HepG2 (cell line): ENCODE data around the gene AP1G1. TPM values are rescaled to one million over a fixed set of nuclear protein-coding genes. Genes with fewer than 3 reads are reported as not detected.

ENCODE experiments used
- ARID5B ChIP-seq: IDR thresholded peaks from 2 replicates; pipeline ENCODE4 v1.4.0; 2020; ENCODE audit warnings: mild to moderate bottlenecking, missing genetic modification reagents
- CBFB ChIP-seq: sonication (generic); formaldehyde crosslinking; IDR thresholded peaks from 2 replicates; pipeline ENCODE4 v1.4.0; 2020; ENCODE audit warnings: missing genetic modification reagents
- CHD2 ChIP-seq: IDR thresholded peaks from 2 replicates; pipeline ENCODE4 v1.6.1; 2011; ENCODE audit warnings: low read depth, low read length, improper control_type of control experiment
- DR1 ChIP-seq: sonication (generic); formaldehyde crosslinking; IDR thresholded peaks from 2 replicates; pipeline ENCODE4 v1.8.0; 2021; ENCODE audit warnings: mild to moderate bottlenecking, missing genetic modification reagents, inconsistent platforms
- HNRNPL ChIP-seq: fragments of 200-400 bp; formaldehyde crosslinking; IDR thresholded peaks from 2 replicates; pipeline ENCODE4 v1.6.1; 2017; ENCODE audit warnings: mild to moderate bottlenecking, low read depth, low read length
- RORA ChIP-seq: sonication (generic); formaldehyde crosslinking; IDR thresholded peaks from 2 replicates; pipeline ENCODE4 v1.5.0; 2020; ENCODE audit warnings: mild to moderate bottlenecking, missing genetic modification reagents, moderate library complexity
- SMAD3 ChIP-seq: sonication (generic); formaldehyde crosslinking; IDR thresholded peaks from 2 replicates; pipeline ENCODE4 v1.4.0; 2020; ENCODE audit warnings: missing genetic modification reagents
- TEF ChIP-seq: sonication (generic); formaldehyde crosslinking; IDR thresholded peaks from 2 replicates; pipeline ENCODE4 v1.5.0; 2020; ENCODE audit warnings: missing genetic modification reagents
- ZNF318 ChIP-seq: sonication (generic); formaldehyde crosslinking; IDR thresholded peaks from 2 replicates; pipeline ENCODE4 v1.4.0; 2020; ENCODE audit warnings: mild to moderate bottlenecking, missing genetic modification reagents
- ZNF510 ChIP-seq: sonication (generic); formaldehyde crosslinking; IDR thresholded peaks from 2 replicates; pipeline ENCODE4 v1.4.0; 2020; ENCODE audit warnings: low read depth, mild to moderate bottlenecking, missing genetic modification reagents
- polyA plus RNA-seq, 8 experiments: library from polyadenylated mRNA; depleted of rRNA in 3 of 8; stranded (reverse) in 7 of 8; unstranded in 1 of 8; fragments of >200 nt; fragmentation: Illumina TruSeq in 4 of 8; extraction: Trizol in 4 of 8; gene quantifications; 2 replicates each; pipeline versions ENCODE4 v1.2.1 to v1.2.3, GENCODE V29; 2011 to 2016; ENCODE audit warnings: low read depth in 4 of 8, missing spikeins in 1 of 8, mixed read lengths in 1 of 8; ENCODE audit not compliant: insufficient read depth in 1 of 8
- total RNA-seq, 5 experiments: library from RNA; depleted of rRNA; stranded (reverse); fragments of >200 nt; fragmentation: Illumina TruSeq; extraction: Trizol; gene quantifications; 2 replicates each; pipeline ENCODE4 v1.2.3, GENCODE V29; 2016; ENCODE audit warnings: low read depth in 1 of 5

The AP1G1 gene
- total and polyA plus RNA-seq, 2 of the 13 experiments (the other 11 are each of a cell fraction or from before 2014, with no cell fraction given), result 62.2 to 66.2 TPM

- no peak for TF ChIP-seq ARID5B
- no peak for TF ChIP-seq SMAD3 (CRISPR knock-in tag)
- no peak for TF ChIP-seq DR1 (CRISPR knock-in tag)
- no peak for TF ChIP-seq RORA (CRISPR knock-in tag)
- no peak for TF ChIP-seq CBFB (CRISPR knock-in tag)
- no peak for TF ChIP-seq ZNF510
- no peak for TF ChIP-seq HNRNPL
- no peak for TF ChIP-seq ZNF318 (CRISPR knock-in tag)
- TF ChIP-seq CHD2, result no peak
- TF ChIP-seq TEF, result no peak
These were observed 14.6 kb downstream of the AP1G1 start (continued) for GRCh38 chr16:71794018-71794417.
